Subcutaneous adipose tissue (tissue), 4 donors: Measurements from ENCODE around the gene TNRC6C. TPM values are rescaled to one million over a fixed set of nuclear protein-coding genes. Genes with fewer than 3 reads are reported as not detected.

Source experiments
- total RNA-seq, 4 donors: library from RNA; depleted of rRNA; stranded (reverse); fragments of >200 nt; gene quantifications; one replicate each; pipeline ENCODE4 v1.1.0, GENCODE V29; 2016
- TF ChIP-seq, protein P1 (sequence below): fragments of 450-650 bp; IDR thresholded peaks from one replicate; pipeline ENCODE4 v1.5.1; 2016; ENCODE audit warnings: low read depth, mild to moderate bottlenecking, control low read depth, antibody characterized with exemption, moderate library complexity

TNRC6C gene
- total RNA-seq, 4 donors from 2014 or later = 8.2 to 33.3 (median 13.8) TPM

DNA sequence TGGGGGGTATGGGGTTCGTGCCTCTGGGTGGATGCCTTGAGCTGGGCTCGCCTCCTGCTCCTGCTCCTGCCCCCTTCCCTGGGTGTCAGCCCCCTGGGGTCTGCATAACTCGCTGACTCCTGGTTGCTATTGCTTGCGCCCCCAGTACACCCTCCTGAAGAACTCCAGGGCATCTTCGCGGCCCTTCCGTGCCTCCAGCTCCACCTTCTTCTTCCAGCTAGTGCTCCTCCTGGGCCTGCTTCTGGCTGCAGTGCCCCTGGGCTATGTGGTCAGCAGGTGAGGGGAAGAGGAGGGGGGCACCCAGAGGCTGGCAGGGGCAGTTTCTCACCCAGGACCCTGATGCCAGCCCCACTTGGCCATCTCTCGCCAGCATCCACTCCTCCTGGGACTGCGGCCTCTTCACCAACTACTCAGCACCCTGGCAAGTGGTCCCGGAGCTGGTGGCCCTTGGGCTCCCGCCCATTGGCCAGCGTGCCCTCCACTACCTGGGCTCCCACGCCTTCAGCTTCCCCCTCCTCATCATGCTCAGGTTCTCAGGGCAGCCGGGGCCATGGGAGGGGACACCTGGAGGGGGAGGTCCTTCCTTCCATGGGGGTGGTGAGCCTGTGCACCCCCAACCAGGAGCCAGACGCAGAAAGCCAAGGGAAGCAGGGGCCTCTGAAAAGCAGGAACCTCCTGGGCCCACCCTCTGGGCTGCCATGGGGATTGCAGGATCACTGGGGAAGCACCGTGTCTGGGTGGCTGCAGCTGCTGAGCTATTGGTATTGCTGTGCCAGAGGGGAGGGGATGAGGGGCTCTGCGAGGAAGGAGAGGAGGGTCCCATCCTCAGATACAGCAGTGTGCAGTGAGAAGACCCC, 179.9 kb downstream of the TNRC6C start:
- TF ChIP-seq, protein P1, sequence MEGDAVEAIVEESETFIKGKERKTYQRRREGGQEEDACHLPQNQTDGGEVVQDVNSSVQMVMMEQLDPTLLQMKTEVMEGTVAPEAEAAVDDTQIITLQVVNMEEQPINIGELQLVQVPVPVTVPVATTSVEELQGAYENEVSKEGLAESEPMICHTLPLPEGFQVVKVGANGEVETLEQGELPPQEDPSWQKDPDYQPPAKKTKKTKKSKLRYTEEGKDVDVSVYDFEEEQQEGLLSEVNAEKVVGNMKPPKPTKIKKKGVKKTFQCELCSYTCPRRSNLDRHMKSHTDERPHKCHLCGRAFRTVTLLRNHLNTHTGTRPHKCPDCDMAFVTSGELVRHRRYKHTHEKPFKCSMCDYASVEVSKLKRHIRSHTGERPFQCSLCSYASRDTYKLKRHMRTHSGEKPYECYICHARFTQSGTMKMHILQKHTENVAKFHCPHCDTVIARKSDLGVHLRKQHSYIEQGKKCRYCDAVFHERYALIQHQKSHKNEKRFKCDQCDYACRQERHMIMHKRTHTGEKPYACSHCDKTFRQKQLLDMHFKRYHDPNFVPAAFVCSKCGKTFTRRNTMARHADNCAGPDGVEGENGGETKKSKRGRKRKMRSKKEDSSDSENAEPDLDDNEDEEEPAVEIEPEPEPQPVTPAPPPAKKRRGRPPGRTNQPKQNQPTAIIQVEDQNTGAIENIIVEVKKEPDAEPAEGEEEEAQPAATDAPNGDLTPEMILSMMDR = no peak

DNA sequence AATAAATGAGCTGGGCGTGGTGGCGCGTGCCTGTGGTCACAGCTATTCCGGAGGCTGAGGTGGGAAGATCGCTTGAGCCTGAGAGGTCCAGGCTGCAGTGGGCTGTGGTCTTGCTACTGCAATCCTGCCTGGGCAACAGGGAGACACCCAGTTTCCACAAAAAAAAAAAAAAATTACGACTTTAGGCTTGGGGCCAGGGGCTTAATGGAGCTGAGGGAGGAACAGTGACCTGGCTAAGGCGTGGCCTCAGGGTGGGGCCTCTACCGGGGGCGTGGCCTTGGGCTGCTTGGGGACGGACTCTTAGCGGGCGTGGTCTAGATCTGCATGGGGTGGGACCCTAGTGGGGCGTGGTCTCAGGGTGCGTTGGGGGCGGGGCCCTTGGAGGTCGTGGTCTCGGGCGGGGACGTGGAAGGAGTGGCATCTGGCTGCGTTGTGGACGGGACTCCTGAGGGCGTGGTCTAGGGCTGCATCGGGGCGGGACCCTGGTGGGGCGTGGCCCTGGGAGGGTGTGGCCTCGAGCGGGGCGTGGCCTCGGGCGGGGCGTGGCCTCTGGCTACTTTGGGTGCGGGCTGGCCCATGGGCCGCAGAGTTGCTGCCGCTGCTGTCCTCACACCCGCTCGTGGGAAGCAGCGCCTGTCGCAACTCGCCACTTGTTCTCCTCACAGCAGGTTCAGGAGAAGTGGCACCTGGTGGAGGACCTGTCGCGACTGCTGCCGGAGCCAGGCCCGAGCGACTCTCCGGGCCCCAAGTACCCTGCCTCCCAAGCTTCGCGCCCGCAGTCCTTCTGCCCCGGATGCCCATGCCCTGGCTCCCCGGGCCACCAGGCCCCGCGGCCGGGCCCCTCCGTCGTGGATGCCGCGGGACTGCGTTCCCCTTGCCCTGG, 181.9 kb downstream of the TNRC6C start:
- TF ChIP-seq, protein P1 = no peak

DNA sequence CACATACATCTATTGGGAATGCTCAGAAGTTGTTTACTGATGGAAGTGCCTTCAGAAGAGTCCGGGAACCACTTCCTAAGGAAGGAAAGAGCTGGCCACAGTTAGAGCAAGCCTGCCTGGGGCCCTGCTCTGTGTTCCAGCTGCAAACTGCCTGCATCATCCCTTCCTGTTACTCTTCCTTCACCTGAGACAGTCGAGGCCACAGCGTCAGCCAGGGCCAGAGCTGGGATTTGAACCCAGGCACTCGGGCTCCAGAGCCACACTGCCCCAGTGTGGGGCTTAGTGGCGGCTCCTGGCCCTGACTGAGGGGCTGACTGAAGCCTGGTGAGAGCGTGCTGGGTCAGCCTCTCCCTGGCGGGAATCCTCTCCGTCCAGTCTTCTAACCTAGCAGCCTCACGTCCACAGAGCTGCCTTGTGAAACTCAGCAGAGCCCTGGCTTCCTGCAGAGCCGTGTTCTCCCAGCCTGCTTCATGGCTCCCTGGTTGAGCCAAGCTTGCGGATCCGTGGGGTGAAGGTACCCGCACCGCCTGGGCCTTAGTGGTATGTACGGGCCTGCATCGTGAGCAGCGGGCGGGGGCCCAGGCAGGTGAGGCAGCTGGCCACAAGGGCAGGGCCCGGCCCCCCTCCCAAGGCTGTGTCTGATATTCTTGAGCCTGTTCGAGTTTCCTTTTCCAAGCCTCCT, 183.1 kb downstream of the TNRC6C start:
- TF ChIP-seq, protein P1 = no peak

DNA sequence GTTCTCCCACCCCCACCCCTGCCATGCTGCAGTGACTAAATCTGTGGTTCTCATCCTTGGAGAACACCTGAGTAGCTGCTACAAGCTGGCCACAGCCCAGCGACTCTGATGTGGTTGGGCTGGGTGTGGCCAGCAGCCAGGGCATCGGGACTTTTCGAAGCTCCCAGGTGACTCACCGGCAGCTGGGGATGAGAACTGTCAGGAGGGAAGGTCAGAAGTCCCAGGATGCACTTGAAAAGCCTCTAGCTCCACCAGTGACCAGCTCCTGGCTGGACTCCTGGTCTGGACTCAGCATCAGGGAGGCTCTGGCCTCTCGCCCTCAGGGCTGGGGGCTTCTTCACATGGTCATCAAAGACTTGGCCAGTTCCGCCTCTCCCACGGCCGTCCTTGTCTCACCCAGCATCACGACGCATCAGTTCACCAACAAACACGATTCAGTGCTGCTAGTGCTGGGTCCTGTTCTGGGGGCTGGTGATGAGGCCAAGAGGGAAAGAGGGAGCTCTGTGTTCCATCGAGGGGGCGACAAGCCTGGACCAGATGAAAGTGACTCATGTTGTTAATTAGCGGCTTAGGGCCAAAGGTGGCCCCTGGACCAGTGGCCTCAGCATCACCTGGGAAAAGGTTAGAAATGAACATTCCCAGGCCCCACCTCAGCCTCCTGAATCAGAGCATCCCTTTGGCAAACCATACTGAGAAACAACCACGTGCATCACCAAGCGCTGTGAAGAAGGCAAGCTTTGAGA, 183.8 kb downstream of the TNRC6C start:
- TF ChIP-seq, protein P1 = no peak

DNA sequence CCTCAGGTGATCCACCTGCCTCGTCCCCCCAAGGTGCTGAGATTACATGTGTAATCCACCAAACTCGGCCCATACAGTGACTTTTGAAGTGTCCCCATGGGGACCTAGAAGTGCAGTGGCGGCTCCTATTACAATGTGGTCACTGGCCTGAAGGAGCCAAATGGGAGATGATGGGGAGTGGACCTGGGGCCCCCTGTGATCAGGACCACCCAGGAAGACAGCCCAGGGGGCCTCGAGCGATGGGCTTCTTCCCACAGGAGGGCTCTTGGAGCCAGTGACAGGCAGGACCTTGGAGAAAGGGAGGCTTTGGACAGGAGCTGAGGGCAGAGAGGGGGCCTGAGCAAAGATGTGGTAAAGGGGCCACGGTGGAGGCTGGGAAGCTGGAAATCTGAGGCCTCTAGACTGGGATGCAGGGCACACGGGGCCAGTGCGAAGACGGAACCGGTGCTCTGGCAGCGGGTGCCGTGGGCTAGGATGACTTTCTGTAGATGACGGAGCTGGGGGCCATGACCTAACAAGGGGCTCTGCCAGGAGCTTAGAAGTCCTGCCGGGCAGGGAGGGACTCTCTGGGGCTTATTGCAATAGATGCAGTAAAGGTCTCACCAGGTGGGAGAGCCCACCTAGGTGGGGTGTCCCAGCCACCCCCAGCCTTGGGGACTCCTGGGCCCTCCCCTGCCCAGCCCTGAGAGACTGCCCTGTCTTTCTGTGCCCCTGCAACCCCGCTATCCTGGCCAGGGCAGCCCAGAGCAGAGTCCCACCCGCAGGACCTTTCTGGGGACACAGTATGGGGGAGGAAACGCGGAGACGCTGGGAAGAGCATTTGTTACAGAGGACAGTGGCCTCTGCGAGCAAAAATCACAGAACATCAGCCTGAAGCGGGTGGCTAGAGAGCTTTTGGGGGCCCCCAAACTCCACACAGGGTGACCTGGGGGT, 185.0 kb downstream of the TNRC6C start:
- TF ChIP-seq, protein P1 = no peak

DNA sequence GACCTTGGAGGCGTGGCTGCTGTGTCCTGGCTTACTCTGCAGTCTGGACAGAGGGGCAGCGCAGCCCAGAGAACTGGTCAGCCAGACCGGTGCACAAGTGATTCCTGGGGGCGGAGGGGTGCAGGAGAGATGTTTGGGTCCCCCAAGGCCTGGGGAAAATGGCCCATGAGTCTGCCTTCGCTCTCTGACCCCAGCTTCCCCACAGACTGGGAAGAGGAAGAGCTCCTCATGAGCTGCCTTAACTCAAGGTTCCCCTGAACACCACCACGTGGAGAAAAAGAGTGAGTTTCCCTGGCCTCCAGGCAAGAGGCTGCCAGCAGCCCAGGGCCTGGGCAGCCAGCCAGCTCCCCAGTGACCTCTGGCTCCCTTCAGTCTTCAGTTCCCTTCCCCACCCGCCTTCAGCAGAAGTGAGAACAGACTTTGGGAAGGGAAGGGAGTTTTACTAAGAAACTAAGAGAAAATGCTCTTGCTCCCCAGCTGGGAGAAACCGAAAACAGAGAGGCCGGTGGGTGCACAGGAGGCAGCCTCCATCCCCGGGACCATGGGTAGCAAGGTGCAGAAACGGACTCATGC, 185.7 kb downstream of the TNRC6C start:
- TF ChIP-seq, protein P1 = no peak
